CD4-positive, alpha-beta T cell (primary cell): ENCODE data around the gene SPINT4. TPM values are rescaled to one million over a fixed set of nuclear protein-coding genes. Genes with fewer than 3 reads are reported as not detected.

Experiments used
- ATAC-seq: fragments of 200-7000 bp; cut with Tn5 transposase; one replicate; pipeline ENCODE4 v1.10.0; 2022; ENCODE audit warnings: mild to moderate bottlenecking; ENCODE audit not compliant: poor library complexity
- CTCF ChIA-PET: fragments of 350-600 bp; sonication (Branson Sonifier 250); formaldehyde crosslinking; loops from one replicate; lab custom pipeline; 2021; ENCODE audit warnings: antibody characterized with exemption, inconsistent platforms; lab: Charles Lee
- POLR2A ChIA-PET: fragments of 350-600 bp; sonication (Branson Sonifier 250); formaldehyde crosslinking; loops from one replicate; lab custom pipeline; 2021; ENCODE audit warnings: antibody characterized with exemption, inconsistent platforms; lab: Charles Lee
- DNase-seq, 14 experiments: peaks; one replicate each; pipeline ENCODE4 v3.0.0-alpha.2; 2013 to 2020; ENCODE audit warnings: mixed read lengths in 2 of 14
- H3K27ac ChIP-seq, 2 donors: one replicate each; pipeline versions ENCODE4 v1.5.1 to v1.7.0; 2013; ENCODE audit warnings: low read length in 2 of 2, low read depth in 1 of 2, mild to moderate bottlenecking in 1 of 2
- H3K27me3 ChIP-seq, 2 experiments: 1 replicate in 1 of 2; 2 replicates in 1 of 2; pipeline versions ENCODE4 v1.6.1 to v1.7.0; 2013; ENCODE audit warnings: low read length in 2 of 2, control low read depth in 1 of 2, mild to moderate bottlenecking in 1 of 2, moderate library complexity in 1 of 2; ENCODE audit not compliant: insufficient read depth in 2 of 2, control insufficient read depth in 1 of 2
- H3K36me3 ChIP-seq: one replicate; pipeline ENCODE4 v1.6.1; 2013; ENCODE audit warnings: low read length, control low read depth; ENCODE audit not compliant: insufficient read depth
- H3K4me1 ChIP-seq: one replicate; pipeline ENCODE4 v1.6.1; 2013; ENCODE audit warnings: low read length, control low read depth; ENCODE audit not compliant: insufficient read depth
- H3K4me3 ChIP-seq: one replicate; pipeline ENCODE4 v1.5.1; 2013; ENCODE audit warnings: mild to moderate bottlenecking, low read length, moderate library complexity
- H3K9me3 ChIP-seq, 2 experiments: 1 replicate in 1 of 2; 2 replicates in 1 of 2; pipeline versions ENCODE4 v1.6.1 to v1.7.0; 2013; ENCODE audit warnings: low read length in 2 of 2, mild to moderate bottlenecking in 2 of 2, control low read depth in 1 of 2, moderate library complexity in 1 of 2; ENCODE audit not compliant: control insufficient read depth in 1 of 2, insufficient read depth in 1 of 2
- H3K27ac Mint-ChIP-seq: one replicate; pipeline ENCODE4 v1.8.0; 2020; ENCODE audit warnings: mixed read lengths
- H3K27me3 Mint-ChIP-seq: one replicate; pipeline ENCODE4 v1.8.0; 2021; ENCODE audit warnings: mixed read lengths
- H3K36me3 Mint-ChIP-seq: one replicate; pipeline ENCODE4 v1.8.0; 2021; ENCODE audit warnings: low read depth, mixed read lengths
- H3K4me1 Mint-ChIP-seq: one replicate; pipeline ENCODE4 v1.8.0; 2021; ENCODE audit warnings: low read depth, mixed read lengths
- H3K4me3 Mint-ChIP-seq: one replicate; pipeline ENCODE4 v1.8.0; 2020; ENCODE audit warnings: mild to moderate bottlenecking, mixed read lengths
- H3K9me3 Mint-ChIP-seq: one replicate; pipeline ENCODE4 v1.8.0; 2020; ENCODE audit warnings: mixed read lengths
- CTCF ChIP-seq: fragments of 200-600 bp; IDR thresholded peaks from one replicate; pipeline ENCODE4 v1.8.0; 2022; ENCODE audit warnings: antibody characterized with exemption, mild to moderate bottlenecking
- intact Hi-C, 2 experiments: fragments of 100-400 bp; cut with DNase I in 1 of 2; cut with micrococcal nuclease in 1 of 2; formaldehyde crosslinking; loops; one replicate each; pipeline versions ENCODE4 v1.15.1 to v1.9.0; 2023 to 2025; cut with DNase I, micrococcal nuclease
- total RNA-seq, 174 experiments: library from RNA in 2 of 174; stranded (reverse) in 2 of 174; gene quantifications; one replicate each; pipeline ENCODE4 v1.2.3 and lab custom pipeline; 2021 to 2026

SPINT4 gene
- total RNA-seq, 2 experiments from 2014 or later, result not detected

- no peak overlapping the region for H3K4me3 Mint-ChIP-seq
- H3K4me1 ChIP-seq, result peaks cover 5% of the 10 kb centered on the region
- peaks cover 8 to 12% of the 10 kb centered on the region in 2 experiments for H3K27me3 ChIP-seq
- peaks cover 5% of the 10 kb centered on the region for H3K4me1 Mint-ChIP-seq
- intact Hi-C loops, result loop anchor here (1.0 to 5.0 kb wide), 7 partner anchors 178 to 674 kb away; partner anchors contain the start of gene SYS1 (in 1 of the 2)
- TF ChIP-seq CTCF, result peak; percentile 91
- no peaks in the 10 kb centered on the region for H3K36me3 ChIP-seq
- ChIA-PET CTCF (interaction anchor here (0.6 to 2.8 kb wide), 18 partner anchors 20 to 759 kb away, joined by 3 to 20 read pairs (median 4); partner anchors contain the start of gene SYS1), POLR2A (interaction anchor here (1.1 to 1.2 kb wide), 2 partner anchors 397 to 453 kb away, joined by 3 read pairs; no protein-coding TSS in a partner anchor)
- no peak overlapping the region for H3K4me3 ChIP-seq
- no peak overlapping the region for H3K27ac ChIP-seq
- ATAC-seq (peak; percentile 92), DNase-seq (peak; percentile 58 to 88 (median 74))
- H3K9me3 ChIP-seq, result no peaks in the 10 kb centered on the region
- H3K36me3 Mint-ChIP-seq, result no peaks in the 10 kb centered on the region
- H3K27ac Mint-ChIP-seq, result no peak overlapping the region
- H3K27me3 Mint-ChIP-seq, result peaks cover 18% of the 10 kb centered on the region
- no peaks in the 10 kb centered on the region for H3K9me3 Mint-ChIP-seq
Observed at GRCh38 chr20:45771182-45771759, 49.1 kb downstream of the SPINT4 start.

GRCh38 chr20:45772693-45773092 is 50.5 kb downstream of the SPINT4 start:
- Histone ChIP-seq H3K9me3 (no peaks in the 10 kb centered on the region), H3K4me3 (no peak overlapping the region), H3K36me3 (no peaks in the 10 kb centered on the region), H3K27ac (no peak overlapping the region), H3K4me1 (peaks cover 5% of the 10 kb centered on the region), H3K27me3 (peaks cover 8 to 12% of the 10 kb centered on the region in 2 experiments)
- DNase-seq, result no peak
- intact Hi-C loops, result loop anchor here (5.0 kb wide), 2 partner anchors 315 to 675 kb away; no protein-coding TSS in a partner anchor
- peaks cover 18% of the 10 kb centered on the region for H3K27me3 Mint-ChIP-seq
- peaks cover 5% of the 10 kb centered on the region for H3K4me1 Mint-ChIP-seq
- H3K4me3 Mint-ChIP-seq, result no peak overlapping the region
- ChIA-PET POLR2A (no interaction called here), CTCF (no interaction called here)
- no peaks in the 10 kb centered on the region for H3K36me3 Mint-ChIP-seq
- H3K9me3 Mint-ChIP-seq, result no peaks in the 10 kb centered on the region
- ATAC-seq, result no peak
- no peak overlapping the region for H3K27ac Mint-ChIP-seq
- TF ChIP-seq CTCF, result no peak

- no peaks in the 10 kb centered on the region for H3K36me3 ChIP-seq
- Mint-ChIP-seq H3K27ac (no peak overlapping the region), H3K4me1 (peaks cover 5% of the 10 kb centered on the region), H3K4me3 (no peak overlapping the region), H3K36me3 (no peaks in the 10 kb centered on the region), H3K27me3 (peaks cover 26% of the 10 kb centered on the region), H3K9me3 (no peaks in the 10 kb centered on the region)
- no peak overlapping the region for H3K4me3 ChIP-seq
- H3K27ac ChIP-seq, result no peak overlapping the region
- DNase-seq (no peak), ATAC-seq (no peak)
- ChIA-PET POLR2A (no interaction called here), CTCF (interaction anchor here (1.1 kb wide), 1 partner anchor 24 kb away, joined by 3 read pairs; no protein-coding TSS in a partner anchor)
- intact Hi-C loops, result loop anchor here (5.0 kb wide), 2 partner anchors 318 to 678 kb away; no protein-coding TSS in a partner anchor
- no peaks in the 10 kb centered on the region for H3K9me3 ChIP-seq
- no peak for TF ChIP-seq CTCF
- H3K27me3 ChIP-seq, result peaks cover 8 to 12% of the 10 kb centered on the region in 2 experiments
- peaks cover 5% of the 10 kb centered on the region for H3K4me1 ChIP-seq
Observed at GRCh38 chr20:45774945-45775344, 52.8 kb downstream of the SPINT4 start.
